NCI-H1436 (cell line): ENCODE results near the gene PSMG1.
"Not testable (repeated sequence)": the region's sequence is repeated elsewhere in the genome, so short reads cannot be mapped to it uniquely, and the experiment has no call there.

ENCODE experiments used
- DNase-seq: peaks from one replicate; lab custom pipeline; 2025; lab: John Stamatoyannopoulos, UW

Gene PSMG1

DNA sequence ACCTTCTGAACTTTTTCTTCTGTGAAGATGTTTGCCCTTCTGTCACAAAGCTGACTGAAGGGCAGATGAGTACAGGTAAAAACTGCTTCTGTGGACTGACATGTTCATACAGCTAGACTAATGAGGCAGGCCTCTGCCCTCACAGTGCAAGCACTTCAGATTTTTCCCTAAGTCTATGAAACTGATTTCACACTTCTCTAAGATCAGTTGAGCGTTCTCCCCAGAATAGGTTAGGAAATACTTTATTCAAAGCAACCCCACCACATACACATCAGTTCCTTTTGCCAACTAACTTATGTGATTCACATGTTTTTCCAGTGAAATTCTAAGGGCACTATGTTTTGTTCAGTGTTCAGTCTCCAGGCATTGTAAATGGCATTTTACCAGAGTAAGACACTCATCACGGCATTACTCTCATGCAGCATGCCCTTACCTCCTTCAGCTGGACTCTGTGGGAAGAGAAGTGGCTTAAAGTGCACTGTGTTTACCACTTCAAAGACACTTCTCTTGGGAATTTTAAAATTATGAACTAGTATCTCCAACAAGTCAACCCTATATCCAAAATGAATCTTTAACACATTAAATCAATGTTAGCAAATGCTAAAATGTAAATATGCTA lies 5.4 kb upstream of the PSMG1 start:
- DNase-seq: no peak

DNA sequence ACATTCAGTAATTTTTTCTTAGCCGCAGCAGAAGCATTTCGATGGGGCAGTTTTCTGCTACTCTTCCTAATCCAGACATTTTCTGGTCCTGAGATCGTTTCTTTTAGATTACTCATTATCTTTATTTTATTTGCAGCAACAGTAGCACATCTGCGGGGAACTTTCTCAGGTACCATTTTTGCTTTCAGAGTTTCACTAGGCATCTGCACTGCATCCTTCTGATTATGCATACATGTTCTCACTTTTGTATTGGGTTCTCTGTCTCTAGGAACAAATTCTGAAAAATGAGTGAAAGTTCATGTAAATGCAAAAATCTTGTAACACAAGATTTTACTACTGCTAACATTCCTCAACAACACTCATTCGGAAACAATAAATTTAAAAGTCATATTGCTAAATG lies 3.9 kb upstream of the PSMG1 start:
- DNase-seq: no peak

DNA sequence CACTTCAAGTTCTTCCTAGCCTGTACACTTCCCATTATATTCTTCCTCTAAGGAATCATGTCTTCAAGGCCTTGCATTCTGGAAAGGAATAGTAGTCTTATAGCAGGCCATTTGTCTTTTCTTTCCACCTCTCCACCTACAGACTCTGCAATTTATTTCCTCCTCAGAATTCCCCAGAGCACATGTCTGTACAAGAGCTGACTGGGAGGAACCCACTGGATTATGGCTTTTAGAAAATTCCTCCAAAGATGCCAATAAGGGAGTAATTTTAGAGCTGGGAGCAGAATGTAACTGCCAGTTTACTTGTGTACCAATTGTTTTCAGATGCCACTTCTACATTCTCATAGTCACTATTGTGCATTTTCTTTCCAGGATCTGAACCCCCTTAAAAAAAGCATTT lies 3.4 kb upstream of the PSMG1 start:
- no peak for DNase-seq

DNA sequence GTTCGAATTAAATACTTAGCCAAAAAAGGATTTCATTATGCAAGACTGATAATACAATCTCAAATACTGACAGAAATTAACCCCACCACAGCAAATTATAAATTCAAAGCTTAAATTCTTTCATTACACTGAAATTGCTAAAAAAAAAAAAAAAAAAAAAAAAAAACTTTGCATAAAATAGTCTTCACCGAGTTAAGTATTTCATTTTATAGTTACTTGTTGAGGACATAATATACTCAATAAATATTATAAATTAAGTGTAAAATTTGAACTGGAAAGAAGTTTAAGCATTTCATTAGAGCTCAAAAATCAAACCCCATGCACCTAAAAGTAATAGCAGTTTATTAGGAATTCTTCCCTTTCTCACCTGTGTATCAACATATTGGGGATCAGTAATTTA lies 1.9 kb upstream of the PSMG1 start:
- DNase-seq: no peak

DNA sequence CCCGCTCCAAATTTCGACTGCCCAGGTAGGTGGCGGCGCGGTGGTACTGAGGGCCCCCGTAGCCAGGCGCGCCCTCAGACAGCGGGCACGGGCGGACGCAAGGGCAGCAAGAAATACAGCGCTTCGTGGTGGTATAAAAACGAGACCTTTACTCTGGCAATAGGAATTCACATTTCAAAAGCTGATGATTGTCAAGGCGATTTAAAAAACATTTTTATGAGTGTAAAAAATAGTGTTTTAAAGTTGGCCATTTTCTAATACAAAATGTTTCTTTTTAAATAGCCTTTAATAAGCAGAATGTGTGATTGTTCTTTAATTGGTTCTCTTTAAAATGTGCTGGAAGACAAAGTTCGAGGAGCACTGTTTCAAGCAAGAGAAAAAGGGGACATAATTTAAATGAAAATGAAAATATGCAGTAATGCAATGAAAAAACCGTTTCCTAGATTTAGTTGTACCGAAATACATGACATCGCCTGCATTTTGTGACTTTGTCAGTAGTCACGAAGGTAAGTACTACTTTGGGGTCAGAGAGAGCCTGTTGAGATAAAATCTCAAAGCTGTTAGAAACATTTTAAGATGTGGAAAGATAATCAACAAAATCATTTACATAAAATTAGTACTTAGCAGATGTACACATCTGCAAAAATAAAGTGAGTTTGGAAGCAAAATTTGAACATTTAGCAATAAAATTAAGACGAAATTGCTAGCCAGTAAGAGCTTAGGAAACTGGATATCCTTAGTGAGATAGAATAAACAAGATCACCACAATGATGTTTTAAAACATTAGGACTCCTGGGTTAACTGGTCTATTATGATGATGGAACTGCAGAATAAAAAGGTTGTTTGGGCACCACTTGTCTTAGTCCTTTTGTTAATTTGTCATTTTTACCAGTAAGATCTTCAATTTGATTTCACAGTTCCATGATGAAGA lies 1.1 kb upstream of the PSMG1 start:
- DNase-seq: no peak

DNA sequence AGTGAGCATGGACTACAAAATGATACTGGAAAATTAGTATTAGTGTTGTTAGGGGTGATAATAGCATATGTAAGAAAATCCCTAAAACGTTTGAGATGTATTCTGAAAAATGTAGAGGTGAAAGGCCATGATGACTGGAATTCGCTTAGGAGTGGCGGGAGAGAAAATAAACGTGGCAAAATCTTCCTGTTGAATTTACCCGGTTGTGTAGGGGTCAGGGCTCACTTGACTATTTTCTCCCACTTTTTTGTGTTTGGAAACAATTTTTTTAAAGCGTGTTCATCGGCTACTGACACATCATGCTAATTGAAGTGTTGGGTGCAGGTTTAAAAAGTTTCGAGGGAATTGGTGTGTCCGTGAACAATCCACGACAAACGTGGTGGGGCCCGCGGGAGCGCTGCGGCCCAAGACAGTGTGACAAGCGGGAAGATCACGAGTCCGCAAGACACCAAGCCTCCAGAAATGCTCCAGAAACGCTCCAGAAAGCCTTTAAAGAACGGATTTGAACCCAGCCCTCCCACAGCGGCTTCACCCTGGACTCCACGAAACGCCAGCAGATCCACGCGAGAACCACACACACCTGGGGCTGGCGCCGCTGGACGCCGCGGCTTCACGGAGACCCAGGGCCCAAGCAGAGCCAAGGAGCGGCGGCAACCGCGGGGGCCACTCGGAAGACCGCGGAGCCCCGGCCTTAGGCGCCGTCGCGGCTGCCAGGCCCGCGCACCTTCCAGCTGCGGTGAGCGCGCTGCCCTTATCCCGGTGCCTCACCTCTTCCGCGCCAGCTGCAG lies 573 bp downstream of the PSMG1 start:
- DNase-seq: no peak

DNA sequence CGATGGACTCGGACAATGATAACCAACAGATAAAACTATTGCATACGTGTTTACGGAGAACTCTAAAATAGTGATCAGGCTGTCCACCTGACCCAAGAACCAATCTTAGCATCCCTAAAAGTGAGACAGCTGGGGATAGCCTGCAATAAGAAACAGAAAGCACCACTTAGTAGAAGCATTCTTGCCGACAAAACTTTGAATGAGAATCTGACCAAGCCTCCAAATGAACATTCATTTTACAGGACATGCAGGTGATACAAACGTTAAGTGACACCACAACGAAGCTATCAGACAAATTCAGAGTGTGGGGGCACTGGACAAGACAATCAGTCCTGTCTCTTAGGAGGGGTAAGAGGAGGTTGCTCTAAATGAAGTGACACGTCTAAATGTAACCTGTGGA lies 1.2 kb downstream of the PSMG1 start:
- no peak for DNase-seq

DNA sequence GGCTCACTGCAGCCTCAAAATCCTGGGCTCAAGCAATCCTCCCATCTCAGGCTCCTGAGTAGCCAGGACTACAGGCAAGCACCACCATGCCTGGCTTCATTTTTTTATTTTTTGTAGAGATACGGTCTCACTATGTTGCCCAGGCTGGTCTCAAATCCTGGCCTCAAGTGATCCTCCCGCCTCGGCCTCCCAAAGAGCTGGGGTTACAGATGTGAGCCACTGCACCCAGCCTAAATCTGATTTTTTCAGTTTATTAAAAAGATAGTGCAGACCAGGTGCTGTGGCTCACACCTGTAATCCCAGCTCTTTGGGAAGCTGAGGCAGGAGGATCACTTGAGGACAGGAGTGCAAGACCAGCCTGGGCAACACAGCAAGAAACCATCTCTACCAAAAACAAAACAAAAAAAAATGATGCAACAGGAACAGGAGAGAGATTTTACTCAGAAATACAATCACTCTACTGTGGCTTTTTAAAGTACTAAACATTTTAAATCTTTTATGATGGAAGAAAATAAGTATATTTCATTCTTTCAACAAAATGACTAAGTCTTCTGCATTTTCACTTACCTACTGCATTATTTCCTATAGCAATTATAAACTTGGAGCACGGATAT lies 1.9 kb downstream of the PSMG1 start:
- DNase-seq: no peak

DNA sequence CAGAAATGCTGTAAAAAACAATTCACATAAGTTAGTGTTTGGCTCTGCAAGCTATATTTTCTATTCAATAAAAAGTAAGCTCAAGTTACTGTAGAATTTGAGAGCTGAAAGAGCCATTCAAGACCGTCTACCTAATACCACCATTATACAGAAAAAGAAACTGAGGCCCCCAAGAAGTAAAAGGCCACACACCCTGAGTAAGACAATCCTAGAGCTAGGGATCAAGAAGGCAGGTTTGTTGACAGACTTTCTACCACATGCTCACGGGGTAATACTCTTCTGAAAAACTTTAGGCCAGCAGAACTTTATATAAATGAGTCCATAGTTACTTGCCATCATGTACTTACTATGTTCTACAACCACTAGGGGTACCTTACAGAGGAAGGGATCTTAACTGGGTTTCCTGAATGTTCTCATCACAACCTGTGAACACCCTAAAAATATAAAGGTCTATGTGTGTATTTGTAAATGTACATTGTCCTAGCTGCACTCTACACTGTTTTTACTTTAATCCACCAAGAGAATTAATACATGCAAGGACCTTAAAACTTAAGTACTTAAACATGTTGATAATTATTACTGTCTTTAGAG lies 2.7 kb downstream of the PSMG1 start:
- DNase-seq: no peak

DNA sequence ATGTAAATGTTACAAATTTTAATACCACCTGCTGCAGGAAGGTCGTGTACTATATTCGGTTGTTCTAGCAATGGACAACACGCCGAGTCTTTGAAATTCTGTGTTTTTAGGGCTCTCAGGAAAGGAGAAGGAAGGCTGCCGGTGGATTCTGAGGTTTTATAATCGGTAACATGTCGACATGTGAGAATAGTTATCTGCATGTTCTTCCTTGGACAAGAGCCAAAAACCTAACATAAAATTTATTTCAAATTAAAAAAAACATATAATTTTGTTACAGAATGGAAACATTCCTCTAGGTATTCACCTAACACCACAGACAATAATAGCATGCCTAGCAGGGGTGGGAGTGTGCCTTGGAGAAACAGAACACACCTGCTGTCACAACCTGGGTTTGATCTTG lies 4.8 kb downstream of the PSMG1 start:
- DNase-seq: no peak

DNA sequence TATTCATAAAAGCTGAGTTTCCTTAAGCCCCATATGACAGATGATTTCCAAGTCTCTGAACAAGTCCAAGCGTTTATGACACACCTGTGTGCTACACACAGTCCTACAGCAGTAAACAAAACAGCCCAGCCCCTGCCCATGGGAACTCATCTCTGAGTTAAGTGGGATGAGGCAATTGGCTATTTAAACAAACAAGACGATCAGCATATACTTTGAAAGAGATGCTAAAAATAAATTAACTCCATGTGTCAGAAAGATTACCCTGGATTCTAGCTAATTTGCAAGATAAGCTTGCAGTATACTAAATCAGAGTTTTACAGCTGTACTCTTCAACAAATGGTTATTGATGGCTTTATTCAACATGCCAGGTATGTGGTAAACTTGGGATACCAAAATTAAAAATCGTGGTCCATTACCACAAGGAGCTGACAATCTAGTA lies 7.0 kb downstream of the PSMG1 start:
- no peak for DNase-seq

DNA sequence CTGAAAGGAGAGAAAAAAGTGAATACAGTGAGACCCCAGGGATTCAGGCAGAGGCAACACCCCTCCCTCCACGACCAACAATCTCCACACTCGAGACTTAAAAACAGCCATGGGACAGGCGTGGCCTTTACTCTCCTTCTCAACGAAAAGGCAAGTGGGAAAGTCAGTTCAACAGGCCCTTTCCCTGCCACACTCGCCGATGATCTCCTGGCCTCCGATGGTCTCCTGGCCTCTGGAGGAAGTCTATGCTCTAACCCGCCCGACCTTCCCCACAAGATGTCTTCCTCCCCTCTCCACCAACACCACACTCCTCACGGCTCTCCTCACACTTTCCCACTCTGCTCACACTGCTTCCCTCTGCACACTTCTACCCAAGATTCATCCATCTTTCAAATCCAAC lies 7.6 kb downstream of the PSMG1 start:
- no peak for DNase-seq

DNA sequence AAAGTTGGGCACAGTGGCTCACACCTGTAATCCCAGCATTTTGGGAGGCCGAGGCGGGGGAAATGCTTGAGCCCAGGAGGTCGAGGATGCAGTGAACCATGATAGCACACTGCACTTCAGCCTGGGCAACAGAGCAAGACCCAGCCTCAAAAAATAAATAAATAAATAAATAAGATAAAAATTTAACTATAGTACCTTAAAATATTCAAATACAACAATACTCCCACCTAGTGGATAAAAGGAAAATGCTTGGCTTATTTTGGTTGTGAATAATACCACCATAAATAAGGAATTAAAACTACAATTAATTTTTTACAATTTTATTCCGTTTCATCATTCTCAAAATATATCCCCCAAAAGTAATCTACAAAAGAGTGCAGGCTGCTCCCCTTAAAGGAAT lies 8.1 kb downstream of the PSMG1 start:
- DNase-seq: no peak

DNA sequence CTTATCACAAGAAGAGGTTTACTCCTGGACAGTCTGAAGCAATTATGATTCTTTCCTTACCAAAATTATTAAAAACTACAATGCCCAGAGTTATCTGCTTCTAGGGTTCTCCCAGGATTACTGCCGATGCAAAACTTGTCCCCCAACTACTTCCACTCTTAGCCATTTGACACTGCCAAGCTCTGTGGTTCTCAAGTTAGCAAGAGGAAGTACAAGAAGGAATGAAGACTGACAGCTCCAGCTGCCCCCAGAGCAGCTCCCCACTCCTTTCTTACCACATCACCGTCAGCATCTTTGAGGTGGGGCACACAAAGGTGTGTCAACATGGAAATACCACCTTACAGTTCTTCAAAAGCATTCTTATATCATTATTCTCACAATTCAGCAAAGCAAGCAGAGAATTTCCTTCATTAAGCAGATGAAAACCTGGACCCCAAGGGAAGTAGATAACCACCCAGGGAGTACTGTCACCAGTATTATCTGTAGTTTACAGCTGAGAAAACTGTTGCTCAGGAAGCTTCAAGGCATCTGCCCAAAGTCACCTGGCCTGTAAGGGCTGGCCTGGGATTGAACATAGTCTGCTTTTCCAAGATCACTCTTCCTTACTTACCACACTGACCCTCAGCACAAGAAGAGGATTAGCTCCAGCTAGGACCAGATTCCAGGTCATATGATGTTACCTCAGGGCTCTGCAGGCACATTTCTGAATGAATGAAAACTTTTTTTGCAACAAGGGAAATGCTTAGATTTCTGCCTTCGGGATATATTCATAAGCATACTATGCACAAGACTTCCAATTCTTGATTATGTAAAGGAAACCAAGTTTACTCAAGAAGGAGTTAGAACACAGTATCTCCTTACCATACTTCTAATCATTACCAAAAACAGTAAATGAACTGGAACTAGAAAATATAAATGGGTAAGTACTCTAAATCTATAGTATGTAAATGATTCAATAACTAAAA lies 9.3 kb downstream of the PSMG1 start:
- no peak for DNase-seq

DNA sequence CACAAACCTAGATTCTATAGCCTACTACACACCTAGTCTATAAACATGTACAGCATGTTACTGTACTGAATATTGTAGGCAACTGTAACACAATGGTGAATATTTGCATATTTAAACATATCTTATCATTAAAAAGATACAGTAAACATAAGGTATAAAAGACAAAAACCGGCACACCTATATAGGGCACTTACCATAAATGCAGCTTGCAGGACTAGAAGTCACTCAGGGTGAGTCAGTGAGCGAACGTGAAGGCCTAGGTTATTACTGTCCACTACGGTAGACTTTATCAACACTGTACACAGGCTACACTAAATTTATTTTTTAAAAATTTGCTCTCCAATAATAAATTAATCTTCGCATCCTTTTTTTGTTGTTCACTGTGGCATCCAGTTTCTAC lies 13.3 kb downstream of the PSMG1 start:
- DNase-seq: no peak

DNA sequence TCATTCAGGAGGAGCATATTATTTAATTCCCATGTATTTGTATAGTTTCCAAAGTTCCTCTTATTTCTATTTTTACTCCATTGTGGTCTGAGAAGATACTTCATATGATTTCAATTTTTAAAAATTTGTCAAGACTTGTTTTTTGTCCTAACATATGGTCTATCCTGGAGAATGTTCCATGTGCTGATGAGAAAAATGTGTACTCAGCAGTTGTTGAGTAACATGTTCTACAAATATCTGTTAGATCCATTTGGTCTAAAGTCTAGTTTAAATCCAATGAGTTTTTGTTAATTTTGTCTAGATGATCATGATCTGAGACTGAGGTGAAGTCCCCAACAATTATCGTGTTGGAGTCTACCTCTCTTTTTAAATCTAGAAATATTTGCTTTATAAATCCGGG lies 14.5 kb downstream of the PSMG1 start:
- no peak for DNase-seq

DNA sequence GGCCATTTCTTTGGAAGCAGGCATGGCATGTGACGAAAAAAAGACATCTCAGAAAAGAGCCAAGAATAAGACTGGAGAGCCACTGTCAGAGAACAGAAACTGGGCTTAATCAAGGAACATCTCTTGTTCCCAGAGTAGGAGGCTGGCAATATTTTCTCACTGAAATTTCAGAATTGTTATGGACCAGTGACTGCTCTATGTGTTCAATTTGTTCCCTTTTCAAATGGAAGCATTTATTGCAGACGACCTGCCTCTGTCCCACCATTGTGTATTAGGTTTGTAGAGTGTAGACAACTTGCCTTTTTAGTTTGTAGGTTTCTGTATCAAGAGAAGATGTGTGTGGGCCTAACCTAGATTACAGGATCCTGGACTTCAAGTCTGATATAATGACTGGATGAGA lies 18.7 kb downstream of the PSMG1 start:
- no peak for DNase-seq

DNA sequence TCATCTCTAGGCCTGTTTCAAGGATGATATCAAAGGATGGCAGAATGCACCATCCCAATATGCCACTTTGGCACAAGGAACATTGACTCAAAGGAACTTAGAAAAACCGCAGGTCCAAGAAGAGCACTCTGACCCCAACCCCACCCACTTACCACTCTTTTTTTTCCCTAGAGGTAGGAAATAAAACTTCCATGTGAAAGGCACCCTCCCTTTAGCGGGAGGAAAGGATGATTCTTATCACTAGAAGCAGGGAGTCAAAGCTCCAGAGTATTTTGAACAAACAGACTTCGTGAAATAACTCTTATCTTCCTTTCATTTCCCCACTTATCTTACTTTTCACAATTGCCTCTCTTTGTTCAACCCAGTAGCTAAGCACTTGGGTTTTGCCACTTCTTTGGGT lies 22.2 kb downstream of the PSMG1 start:
- no peak for DNase-seq

DNA sequence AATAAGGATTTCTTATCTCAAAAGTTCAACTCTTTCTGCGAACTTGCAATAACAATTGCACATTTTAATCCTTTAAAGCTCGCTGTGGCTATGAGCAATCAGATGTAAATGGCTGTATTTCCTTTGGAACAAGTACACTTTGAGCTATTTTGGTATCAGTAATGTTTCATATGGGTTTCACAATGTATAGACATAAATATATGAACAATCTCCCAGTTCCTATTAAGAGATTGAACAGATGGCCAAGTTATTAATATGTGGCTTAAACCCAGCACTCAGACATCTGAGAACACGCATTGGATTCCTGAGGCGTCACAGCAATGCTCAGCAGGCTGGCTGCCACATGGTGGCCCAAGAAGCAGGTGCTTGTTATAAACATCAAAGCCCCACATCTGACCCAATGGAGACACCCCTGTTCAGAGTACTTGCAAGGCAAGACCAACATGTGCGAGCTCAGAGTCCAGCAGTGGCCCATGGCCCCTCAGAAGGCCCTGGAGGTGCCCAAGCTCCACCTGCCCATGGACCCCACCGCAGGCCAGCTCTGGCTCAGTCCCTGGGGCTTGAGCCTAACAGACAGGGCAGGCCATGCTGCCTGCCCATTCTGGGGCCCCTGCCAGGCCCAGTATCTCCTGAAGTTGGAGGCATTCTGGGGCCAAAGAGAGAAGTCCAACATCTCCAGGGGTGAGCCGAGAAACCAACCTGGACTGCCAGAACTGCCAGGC lies 23.7 kb downstream of the PSMG1 start:
- DNase-seq: no peak

DNA sequence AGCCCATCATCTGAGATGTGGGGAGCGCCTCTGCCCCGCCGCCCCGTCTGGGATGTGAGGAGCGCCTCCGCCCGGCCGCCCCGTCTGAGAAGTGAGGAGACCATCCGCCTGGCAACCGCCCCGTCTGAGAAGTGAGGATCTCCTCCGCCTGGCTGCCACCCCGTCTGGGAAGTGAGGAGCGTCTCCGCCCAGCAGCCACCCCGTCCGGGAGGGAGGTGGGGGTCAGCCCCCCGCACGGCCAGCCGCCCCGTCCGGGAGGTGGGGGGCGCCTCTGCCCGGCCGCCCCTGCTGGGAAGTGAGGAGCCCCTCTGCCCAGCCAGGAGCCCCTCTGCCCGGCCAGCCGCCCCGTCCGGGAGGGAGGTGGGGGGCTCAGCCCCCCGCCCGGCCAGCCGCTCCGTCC lies 26.0 kb downstream of the PSMG1 start:
- DNase-seq: not testable (repeated sequence)
